Adipose tissue (tissue), 3 donors: ENCODE results near the gene PCDH20. TPM values are rescaled to one million over a fixed set of nuclear protein-coding genes. Genes with fewer than 3 reads are reported as not detected.
"Not testable (repeated sequence)": the region's sequence is repeated elsewhere in the genome, so short reads cannot be mapped to it uniquely, and the experiment has no call there.

ENCODE experiments used
- H3K27ac ChIP-seq: one replicate; pipeline ENCODE4 v1.5.1; 2013; ENCODE audit warnings: low read depth, low read length
- WGBS, 3 donors: extraction: QIAGEN DNeasy Blood & Tissue Kit; methylation state at CpG; one replicate each; pipeline ENCODE4 v1.1.7; 2013; 5-methylcytosine and 5-hydroxymethylcytosine counted together
- polyA plus RNA-seq, 3 donors: library from polyadenylated mRNA; stranded (reverse); fragments of 200-250 nt; gene quantifications; one replicate each; pipeline ENCODE4 v1.2.3, GENCODE V29; 2013
- donor health status: healthy with polysubstance abuse.
- donor health status: Bipolar disorder and iron deficiency.
- donor health status: healthy.

The PCDH20 gene
- polyA plus RNA-seq, 3 donors, result 0.06 to 0.22 (median 0.15) TPM

DNA sequence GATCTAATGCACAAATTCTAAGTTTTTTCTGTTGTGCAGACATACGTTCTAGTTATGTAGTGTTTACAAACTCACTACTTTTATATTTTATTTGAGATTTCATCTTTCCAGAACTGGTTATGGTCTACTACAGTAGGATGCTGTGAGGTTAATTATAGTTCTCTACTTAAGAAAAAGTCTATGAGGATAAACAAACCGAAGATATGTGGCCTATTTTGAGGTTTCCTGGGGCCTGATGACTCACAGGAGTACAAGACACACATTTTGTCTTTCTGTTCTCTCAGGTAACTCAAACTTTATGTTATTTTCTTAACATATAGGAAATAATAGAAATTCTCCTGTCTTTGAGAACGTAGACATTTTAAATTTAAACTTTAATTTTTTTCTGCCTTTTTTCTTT lies 45.1 kb downstream of the PCDH20 start:
- 55 to 65% (median 58%) methylated on average over 3 of the region's 3 CpGs for WGBS, 3 donors
- no peak overlapping the region for H3K27ac ChIP-seq

DNA sequence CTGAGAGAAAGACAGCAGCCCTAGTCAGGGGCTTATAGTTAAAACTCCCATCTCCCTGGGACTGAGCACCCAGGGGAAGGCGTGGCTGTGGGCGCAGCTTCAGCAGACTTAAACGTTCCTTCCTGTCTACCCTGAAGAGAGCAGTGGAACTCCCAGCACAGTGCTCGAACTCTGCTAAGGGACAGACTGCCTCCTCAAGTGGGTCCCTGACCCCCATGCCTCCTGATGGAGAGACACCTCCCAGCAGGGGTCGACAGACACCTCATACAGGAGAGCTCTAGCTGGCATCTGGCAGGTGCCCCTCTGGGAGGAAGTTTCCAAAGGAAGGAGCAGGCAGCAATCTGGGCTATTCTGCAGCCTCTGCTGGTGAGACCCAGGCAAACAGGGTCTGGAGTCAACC lies 51.0 kb downstream of the PCDH20 start:
- H3K27ac ChIP-seq, result not testable (repeated sequence)
- 81 to 89% (median 81%) methylated on average over 5 of the region's 5 CpGs for WGBS, 3 donors

DNA sequence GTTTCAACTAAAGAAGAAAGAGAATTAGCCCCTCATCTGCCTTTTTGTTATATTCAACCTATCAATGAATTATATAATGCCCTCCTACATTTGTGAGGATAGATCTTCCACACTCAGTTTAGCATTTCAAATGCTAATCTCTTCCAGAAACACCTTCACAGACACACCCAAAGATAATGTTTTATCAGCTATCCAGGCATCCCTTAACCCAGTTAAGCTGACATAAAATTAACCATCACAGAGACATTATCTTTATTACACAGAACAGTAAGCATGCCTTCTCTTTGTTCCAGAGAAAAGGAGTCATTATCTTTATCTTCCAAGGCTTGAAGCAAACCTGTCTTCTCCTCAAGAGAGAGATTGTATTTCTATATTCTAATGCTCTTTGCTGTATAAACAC lies 53.1 kb downstream of the PCDH20 start:
- H3K27ac ChIP-seq, result no peak overlapping the region
